WERI-Rb-1 (cell line): ENCODE results near the gene TRIM39.

Experiments used
- DNase-seq: peaks from one replicate; pipeline ENCODE4 v3.0.0-alpha.2; 2020
- H3K27ac ChIP-seq: fragments of 250-450 bp; sonication (Bioruptor Pico); 2 replicates; pipeline ENCODE4 v1.5.1; 2020; ENCODE audit warnings: mild to moderate bottlenecking, moderate library complexity
- H3K27me3 ChIP-seq: fragments of 250-450 bp; sonication (Bioruptor Pico); 2 replicates; pipeline ENCODE4 v1.5.1; 2021; ENCODE audit warnings: mild to moderate bottlenecking, low read depth, moderate library complexity; ENCODE audit not compliant: insufficient read depth, severe bottlenecking
- H3K36me3 ChIP-seq: fragments of 250-450 bp; sonication (Bioruptor Pico); 2 replicates; pipeline ENCODE4 v1.5.1; 2020; ENCODE audit warnings: mild to moderate bottlenecking, moderate library complexity
- H3K4me3 ChIP-seq: 2 replicates; pipeline ENCODE4 v1.5.1; 2011; ENCODE audit warnings: low read depth, mild to moderate bottlenecking, control low read depth, low read length
- H3K9me3 ChIP-seq: fragments of 250-450 bp; sonication (Bioruptor Pico); 2 replicates; pipeline ENCODE4 v1.5.1; 2021; ENCODE audit warnings: mild to moderate bottlenecking, moderate library complexity; ENCODE audit not compliant: severe bottlenecking
- CTCF ChIP-seq: IDR thresholded peaks from 2 replicates; pipeline ENCODE4 v1.5.1; 2011; ENCODE audit warnings: low read depth, mild to moderate bottlenecking, control low read depth, inconsistent platforms, low read length

Gene TRIM39

GRCh38 chr6:30317913-30318589 lies 8.7 kb upstream of the TRIM39 start:
- TF ChIP-seq CTCF, result no peak
- H3K36me3 ChIP-seq, result peaks cover 45% of the 10 kb centered on the region
- H3K27ac ChIP-seq, result no peak overlapping the region
- no peaks in the 10 kb centered on the region for H3K9me3 ChIP-seq
- H3K27me3 ChIP-seq, result no peaks in the 10 kb centered on the region
- DNase-seq, result no peak
- H3K4me3 ChIP-seq, result no peak overlapping the region

GRCh38 chr6:30319146-30319835 lies 7.4 kb upstream of the TRIM39 start:
- Histone ChIP-seq H3K36me3 (peaks cover 44% of the 10 kb centered on the region), H3K27me3 (no peaks in the 10 kb centered on the region), H3K27ac (no peak overlapping the region), H3K4me3 (no peak overlapping the region), H3K9me3 (no peaks in the 10 kb centered on the region)
- no peak for TF ChIP-seq CTCF
- no peak for DNase-seq

GRCh38 chr6:30321692-30322388 lies 4.9 kb upstream of the TRIM39 start:
- no peak for TF ChIP-seq CTCF
- H3K27me3 ChIP-seq, result no peaks in the 10 kb centered on the region
- H3K9me3 ChIP-seq, result no peaks in the 10 kb centered on the region
- no peak for DNase-seq
- H3K27ac ChIP-seq, result no peak overlapping the region
- H3K4me3 ChIP-seq, result no peak overlapping the region
- peaks cover 38% of the 10 kb centered on the region for H3K36me3 ChIP-seq

- Histone ChIP-seq H3K27me3 (no peaks in the 10 kb centered on the region), H3K4me3 (no peak overlapping the region), H3K36me3 (peaks cover 38% of the 10 kb centered on the region), H3K27ac (no peak overlapping the region), H3K9me3 (no peaks in the 10 kb centered on the region)
- no peak for DNase-seq
- TF ChIP-seq CTCF, result no peak
Observed at GRCh38 chr6:30322527-30323501, 3.9 kb upstream of the TRIM39 start.

GRCh38 chr6:30323806-30324205 lies 2.9 kb upstream of the TRIM39 start:
- Histone ChIP-seq H3K4me3 (no peak overlapping the region), H3K27ac (no peak overlapping the region), H3K36me3 (peaks cover 44% of the 10 kb centered on the region), H3K27me3 (no peaks in the 10 kb centered on the region), H3K9me3 (no peaks in the 10 kb centered on the region)
- TF ChIP-seq CTCF, result no peak
- no peak for DNase-seq
